Natural killer cell (primary cell): ENCODE measurements around the gene LRP3. TPM values are rescaled to one million over a fixed set of nuclear protein-coding genes. Genes with fewer than 3 reads are reported as not detected.
"Not testable (repeated sequence)": the region's sequence is repeated elsewhere in the genome, so short reads cannot be mapped to it uniquely, and the experiment has no call there.

Source experiments
- ATAC-seq, 3 donors: fragments of 150-1000 bp in 2 of 3; fragments of 200-7000 bp in 1 of 3; cut with Tn5 transposase; 1 replicate in 1 of 3; 2 replicates in 2 of 3; pipeline ENCODE4 v1.10.0; 2021; ENCODE audit warnings: mild to moderate bottlenecking in 2 of 3, moderate library complexity in 2 of 3
- DNase-seq, 2 donors: peaks; one replicate each; pipeline versions ENCODE4 v3.0.0 to v3.0.0-alpha.2; 2013 to 2021; ENCODE audit warnings: mixed read lengths in 1 of 2
- H3K27ac ChIP-seq: one replicate; pipeline ENCODE4 v1.5.1; 2013; ENCODE audit warnings: mild to moderate bottlenecking, low read length
- H3K27me3 ChIP-seq: one replicate; pipeline ENCODE4 v1.6.1; 2013; ENCODE audit warnings: low read length; ENCODE audit not compliant: control insufficient read depth, insufficient read depth
- H3K36me3 ChIP-seq: one replicate; pipeline ENCODE4 v1.6.1; 2013; ENCODE audit warnings: low read length; ENCODE audit not compliant: control insufficient read depth, insufficient read depth
- H3K4me1 ChIP-seq: one replicate; pipeline ENCODE4 v1.6.1; 2013; ENCODE audit warnings: low read length; ENCODE audit not compliant: control insufficient read depth, insufficient read depth
- H3K4me3 ChIP-seq: one replicate; pipeline ENCODE4 v1.5.1; 2013; ENCODE audit warnings: low read length
- H3K9me3 ChIP-seq: one replicate; pipeline ENCODE4 v1.6.1; 2013; ENCODE audit warnings: low read length; ENCODE audit not compliant: control insufficient read depth, insufficient read depth
- H3K27ac Mint-ChIP-seq, 2 donors: one replicate each; pipeline ENCODE4 v1.8.0; 2022; ENCODE audit warnings: mild to moderate bottlenecking in 2 of 2, mixed read lengths in 2 of 2, moderate library complexity in 1 of 2
- H3K27me3 Mint-ChIP-seq, 2 donors: one replicate each; pipeline ENCODE4 v1.8.0; 2022; ENCODE audit warnings: low read depth in 2 of 2, mixed read lengths in 2 of 2
- H3K36me3 Mint-ChIP-seq: one replicate; pipeline ENCODE4 v1.8.0; 2022; ENCODE audit warnings: mixed read lengths
- H3K4me1 Mint-ChIP-seq, 2 donors: one replicate each; pipeline ENCODE4 v1.8.0; 2022; ENCODE audit warnings: mixed read lengths in 2 of 2
- H3K4me3 Mint-ChIP-seq: one replicate; pipeline ENCODE4 v1.8.0; 2022; ENCODE audit warnings: mild to moderate bottlenecking, moderate library complexity, mixed read lengths
- H3K9me3 Mint-ChIP-seq, 2 donors: one replicate each; pipeline ENCODE4 v1.8.0; 2022; ENCODE audit warnings: mixed read lengths in 2 of 2
- CTCF ChIP-seq: fragments of 200-600 bp; IDR thresholded peaks from one replicate; pipeline ENCODE4 v1.8.0; 2022; ENCODE audit warnings: antibody characterized with exemption
- WGBS: methylation state at CpG from one replicate; pipeline ENCODE4 v1.1.7; 2013; ENCODE audit warnings: missing lambda C conversion rate; ENCODE audit not compliant: insufficient coverage; 5-methylcytosine and 5-hydroxymethylcytosine counted together
- intact Hi-C: fragments of 100-400 bp; cut with micrococcal nuclease; formaldehyde crosslinking; loops from one replicate; pipeline ENCODE4 v1.14.2; 2022
- total RNA-seq, 4 donors: library from RNA; stranded (reverse); fragments of 120-200 nt in 1 of 4; gene quantifications; one replicate each; pipeline versions ENCODE4 v1.2.3 to v1.2.4, GENCODE V29; 2013 to 2022

LRP3 gene
- total RNA-seq, 3 donors from 2014 or later (not counting 1 experiment from before 2014, with no cell fraction given): 0.33 to 0.38 TPM; not detected in 1

GRCh38 chr19:33208371-33208895 is 14.3 kb downstream of the LRP3 start:
- no peaks in the 10 kb centered on the region for H3K36me3 ChIP-seq
- Mint-ChIP-seq H3K4me1 (no peaks in the 10 kb centered on the region), H3K36me3 (no peaks in the 10 kb centered on the region), H3K4me3 (no peak overlapping the region), H3K27ac (no peak overlapping the region), H3K9me3 (no peaks in the 10 kb centered on the region), H3K27me3 (no peaks in the 10 kb centered on the region)
- no peaks in the 10 kb centered on the region for H3K9me3 ChIP-seq
- DNase-seq (no peak), ATAC-seq (no peak)
- H3K4me1 ChIP-seq: no peaks in the 10 kb centered on the region
- no peak overlapping the region for H3K27ac ChIP-seq
- no peak overlapping the region for H3K4me3 ChIP-seq
- intact Hi-C loops: no loop called here
- H3K27me3 ChIP-seq: no peaks in the 10 kb centered on the region
- no peak for TF ChIP-seq CTCF
- 48% methylated on average over 11 of the region's 11 CpGs for WGBS

- intact Hi-C loops: no loop called here
- no peak overlapping the region for H3K27ac Mint-ChIP-seq
- no peaks in the 10 kb centered on the region for H3K9me3 Mint-ChIP-seq
- Histone ChIP-seq H3K4me1 (no peaks in the 10 kb centered on the region), H3K27me3 (no peaks in the 10 kb centered on the region), H3K36me3 (no peaks in the 10 kb centered on the region), H3K9me3 (no peaks in the 10 kb centered on the region), H3K27ac (no peak overlapping the region), H3K4me3 (no peak overlapping the region)
- H3K36me3 Mint-ChIP-seq: no peaks in the 10 kb centered on the region
- no peak for TF ChIP-seq CTCF
- peaks cover 0 to 2% of the 10 kb centered on the region in 2 donors for H3K27me3 Mint-ChIP-seq
- 86% methylated on average over 23 of the region's 24 CpGs for WGBS
- no peak overlapping the region for H3K4me3 Mint-ChIP-seq
- DNase-seq: no peak
- ATAC-seq: no peak
- H3K4me1 Mint-ChIP-seq: no peaks in the 10 kb centered on the region
Observed at GRCh38 chr19:33208904-33209849, 15.0 kb downstream of the LRP3 start.

DNA sequence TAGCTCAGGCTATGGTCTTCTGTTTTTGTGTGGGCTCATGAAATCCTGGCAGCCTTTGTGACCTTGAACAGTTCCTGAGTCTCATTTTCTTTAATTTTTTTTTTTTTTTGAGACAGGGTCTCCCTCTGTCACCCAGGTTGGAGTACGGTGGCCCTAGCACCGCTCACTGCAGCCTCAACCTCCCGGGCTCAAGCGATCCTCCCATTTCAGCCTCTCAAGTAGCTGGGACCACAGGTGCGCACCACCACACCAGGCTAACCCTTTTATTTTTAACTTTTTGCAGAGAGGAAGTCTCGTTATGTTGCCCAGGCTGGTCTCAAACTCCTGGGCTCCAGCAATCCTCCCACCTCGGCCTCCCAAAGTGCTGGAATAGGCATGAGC is 15.7 kb downstream of the LRP3 start:
- H3K4me3 Mint-ChIP-seq, H3K36me3 ChIP-seq, ATAC-seq, H3K36me3 Mint-ChIP-seq, H3K4me3 ChIP-seq, H3K9me3 ChIP-seq, intact Hi-C loops, H3K27ac ChIP-seq, DNase-seq, H3K27me3 Mint-ChIP-seq, H3K4me1 Mint-ChIP-seq, H3K4me1 ChIP-seq, H3K9me3 Mint-ChIP-seq, H3K27me3 ChIP-seq, H3K27ac Mint-ChIP-seq: not testable (repeated sequence)
- WGBS: 88% methylated on average over 7 of the region's 7 CpGs

DNA sequence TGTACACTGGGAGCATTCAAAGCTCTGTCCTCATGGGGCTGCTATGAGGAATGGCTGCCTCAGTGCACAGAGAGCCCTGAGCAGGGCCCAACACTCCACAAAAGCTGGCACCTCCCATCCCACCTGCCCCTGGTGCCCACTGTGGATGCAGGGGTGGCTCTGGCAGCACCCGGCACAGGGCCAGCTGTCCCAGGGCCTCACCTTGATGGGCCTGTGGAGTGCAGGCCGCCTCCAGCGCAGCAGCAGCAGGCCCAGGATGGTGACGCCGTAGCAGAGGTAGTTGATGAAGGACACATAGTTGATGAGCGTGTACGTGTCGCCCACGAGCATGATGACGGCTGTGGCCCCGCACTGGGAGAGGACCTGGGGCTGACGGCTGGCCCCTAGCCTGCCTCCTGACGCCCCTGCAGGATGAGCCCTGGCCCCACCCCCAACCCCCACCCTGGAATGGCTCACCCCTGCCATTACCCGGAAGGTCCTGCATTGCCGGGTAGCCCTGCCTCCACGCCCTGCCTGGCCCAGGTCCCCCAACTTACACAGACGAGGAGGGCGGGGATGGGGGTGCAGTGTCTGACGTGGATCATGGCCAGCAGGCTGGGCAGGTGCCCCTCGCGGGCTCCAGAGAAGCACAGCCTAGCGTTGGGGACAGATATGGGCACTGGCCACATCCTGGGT is 16.3 kb downstream of the LRP3 start:
- no peak overlapping the region for H3K27ac Mint-ChIP-seq
- no peaks in the 10 kb centered on the region for H3K27me3 ChIP-seq
- TF ChIP-seq CTCF: no peak
- no peak overlapping the region for H3K4me3 ChIP-seq
- ATAC-seq: no peak
- DNase-seq: no peak
- no peak overlapping the region for H3K4me3 Mint-ChIP-seq
- intact Hi-C loops: no loop called here
- peaks cover 0 to 7% of the 10 kb centered on the region in 2 donors for H3K27me3 Mint-ChIP-seq
- no peaks in the 10 kb centered on the region for H3K9me3 ChIP-seq
- H3K36me3 Mint-ChIP-seq: no peaks in the 10 kb centered on the region
- H3K4me1 ChIP-seq: no peaks in the 10 kb centered on the region
- no peak overlapping the region for H3K27ac ChIP-seq
- no peaks in the 10 kb centered on the region for H3K4me1 Mint-ChIP-seq
- H3K9me3 Mint-ChIP-seq: no peaks in the 10 kb centered on the region
- H3K36me3 ChIP-seq: no peaks in the 10 kb centered on the region
- WGBS: 92% methylated on average over 22 of the region's 22 CpGs
